Lower leg skin (tissue), 4 donors: ENCODE measurements around the gene BIN1. TPM values are rescaled to one million over a fixed set of nuclear protein-coding genes. Genes with fewer than 3 reads are reported as not detected.

ENCODE experiments used
- DNase-seq, 2 donors: peaks; one replicate each; pipeline ENCODE4 v3.0.0-alpha.2; 2019; ENCODE audit warnings: low spot score in 2 of 2
- H3K4me3 ChIP-seq: fragments of 200-600 bp; sonication (generic); 2 replicates; pipeline ENCODE4 v1.5.1; 2017; ENCODE audit warnings: mild to moderate bottlenecking, low read depth; ENCODE audit not compliant: poor library complexity, severe bottlenecking
- CTCF ChIP-seq, 3 donors: fragments of 450-650 bp; IDR thresholded peaks; one replicate each; pipeline ENCODE4 v1.5.1; 2016; ENCODE audit warnings: antibody characterized with exemption in 3 of 3, mild to moderate bottlenecking in 3 of 3, moderate library complexity in 2 of 3
- POLR2A ChIP-seq, 2 donors: fragments of 450-650 bp; IDR thresholded peaks; one replicate each; pipeline ENCODE4 v1.6.1; 2016 to 2017; ENCODE audit warnings: antibody characterized with exemption in 2 of 2, mild to moderate bottlenecking in 1 of 2, moderate library complexity in 1 of 2
- WGBS, 2 donors: methylation state at CpG; one replicate each; pipeline ENCODE4 v1.1.5; 2018; 5-methylcytosine and 5-hydroxymethylcytosine counted together
- intact Hi-C: fragments of 100-400 bp; cut with DNase I; formaldehyde crosslinking; loops from one replicate; pipeline ENCODE4 v1.15.0; 2023; ENCODE audit warnings: low total_unique reads
- total RNA-seq, 4 donors: library from RNA; depleted of rRNA; stranded (reverse); fragments of >200 nt; gene quantifications; one replicate each; pipeline ENCODE4 v1.1.0, GENCODE V29; 2016

The BIN1 gene
- total RNA-seq, 4 donors from 2014 or later: 8.4 to 18.2 (median 9.8) TPM

- peak in 1 of 2 donors; percentile 62 for DNase-seq
- intact Hi-C loops: no loop called here
- TF ChIP-seq POLR2A (IDR thresholded peaks at IDR 0.05): no peak
- TF ChIP-seq CTCF (IDR thresholded peaks at IDR 0.05): no peak
- H3K4me3 ChIP-seq: no peak overlapping the region
- WGBS, 2 donors: 83 to 90% methylated on average over 10 of the region's 10 CpGs
Measured at GRCh38 chr2:127101756-127102477, 5.0 kb downstream of the BIN1 start.

GRCh38 chr2:127101048-127101611 is 5.8 kb downstream of the BIN1 start:
- H3K4me3 ChIP-seq: no peak overlapping the region
- DNase-seq: peak in 1 of 2 donors; percentile 56
- intact Hi-C loops: no loop called here
- WGBS, 2 donors: 87 to 95% methylated on average over 6 of the region's 6 CpGs
- TF ChIP-seq POLR2A (IDR thresholded peaks at IDR 0.05) (no peak), CTCF (IDR thresholded peaks at IDR 0.05) (no peak)

GRCh38 chr2:127100251-127101047 is 6.5 kb downstream of the BIN1 start:
- TF ChIP-seq POLR2A (IDR thresholded peaks at IDR 0.05): no peak
- TF ChIP-seq CTCF (IDR thresholded peaks at IDR 0.05): no peak
- 82 to 86% methylated on average over 15 of the region's 15 CpGs for WGBS, 2 donors
- DNase-seq: no peak
- H3K4me3 ChIP-seq: no peak overlapping the region
- intact Hi-C loops: no loop called here

- TF ChIP-seq CTCF (IDR thresholded peaks at IDR 0.05) (no peak), POLR2A (IDR thresholded peaks at IDR 0.05) (no peak)
- DNase-seq: no peak
- intact Hi-C loops: no loop called here
- no peak overlapping the region for H3K4me3 ChIP-seq
- 64 to 71% methylated on average over 5 of the region's 7 CpGs for WGBS, 2 donors
Measured at GRCh38 chr2:127098711-127099110, 8.2 kb downstream of the BIN1 start.

- TF ChIP-seq POLR2A (IDR thresholded peaks at IDR 0.05): no peak
- no peak for TF ChIP-seq CTCF (IDR thresholded peaks at IDR 0.05)
- H3K4me3 ChIP-seq: no peak overlapping the region
- no peak for DNase-seq
- intact Hi-C loops: no loop called here
- 76 to 85% methylated on average over 14 to 16 of the region's 16 CpGs for WGBS, 2 donors
Measured at GRCh38 chr2:127097841-127098651, 8.9 kb downstream of the BIN1 start.
